ENCODE measurements around the gene ZNF814. TPM values are rescaled to one million over a fixed set of nuclear protein-coding genes. Genes with fewer than 3 reads are reported as not detected.
"Not testable (repeated sequence)": the region's sequence is repeated elsewhere in the genome, so short reads cannot be mapped to it uniquely, and the experiment has no call there.

Gene ZNF814
- total RNA-seq, 2 donors from 2014 or later: 6.5 to 30.7 TPM

DNA sequence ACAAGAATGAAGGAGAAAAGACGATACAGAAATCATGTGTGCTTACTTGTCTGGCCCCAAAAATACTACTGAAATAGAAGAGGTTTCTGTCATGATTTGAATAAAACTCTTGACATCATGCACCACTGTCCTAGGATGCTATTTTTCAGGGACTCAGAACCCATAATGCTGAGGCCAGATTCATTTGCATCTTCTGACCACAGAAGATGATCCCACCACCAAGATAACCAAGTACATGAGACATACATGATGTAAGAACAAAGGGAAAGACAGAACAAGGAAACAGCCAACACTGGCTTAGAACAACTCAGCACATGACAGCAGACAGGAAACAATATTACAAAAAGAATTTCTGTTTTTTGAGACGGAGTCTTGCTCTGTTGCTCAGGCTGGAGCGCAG lies 76.6 kb downstream of the ZNF814 start:
- no peak overlapping the region for H3K4me3 ChIP-seq
- H3K27ac ChIP-seq: peak overlapping the region in 1 of 4 donors; percentile 14

DNA sequence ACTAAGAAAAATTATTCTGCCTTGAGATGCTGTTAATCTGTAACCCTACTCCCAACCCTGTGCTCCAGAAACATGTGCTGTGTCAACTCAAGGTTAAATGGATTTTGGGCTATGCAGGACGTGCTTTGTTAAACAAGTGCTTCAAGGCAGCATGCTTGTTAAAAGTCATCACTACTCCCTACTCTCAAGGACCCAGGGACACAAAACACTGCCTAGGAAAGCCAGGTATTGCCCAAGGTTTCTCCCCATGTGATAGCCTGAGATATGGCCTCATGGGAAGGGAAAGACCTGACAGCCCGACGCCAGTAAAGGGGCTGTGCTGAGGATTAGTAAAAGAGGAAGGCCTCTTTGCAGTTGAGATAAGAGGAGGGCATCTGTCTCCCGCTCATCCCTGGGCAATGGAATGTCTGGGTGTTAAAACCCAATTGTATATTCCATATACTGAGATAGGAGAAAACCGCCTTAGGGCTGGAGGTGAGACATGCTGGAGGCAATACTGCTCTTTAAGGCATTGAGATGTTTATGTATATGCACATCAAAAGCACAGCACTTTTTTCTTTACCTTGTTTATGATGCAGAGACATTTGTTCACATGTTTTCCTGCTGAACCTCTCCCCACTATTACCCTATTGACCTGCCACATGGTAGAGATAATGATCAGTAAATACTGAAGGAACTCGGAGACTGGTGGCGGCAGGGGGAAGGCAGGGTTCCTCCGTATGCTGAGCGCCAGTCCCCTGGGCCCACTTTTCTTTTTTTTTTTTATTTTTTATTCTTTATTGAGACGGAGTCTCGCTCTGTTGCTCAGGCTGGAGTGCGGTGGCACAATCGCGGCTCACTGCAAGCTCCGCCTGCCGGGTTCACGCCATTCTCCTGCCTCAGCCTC lies 78.2 kb downstream of the ZNF814 start:
- DNase-seq; H3K36me3 ChIP-seq (replicated peaks in 1 of 2; ENCODE audit: insufficient read depth in 1 of 2, low read depth in 2 of 2); ATAC-seq; H3K27me3 ChIP-seq; H3K4me3 ChIP-seq; H3K9me3 ChIP-seq; intact Hi-C loops (cut with DNase I): not testable (repeated sequence)
- Histone ChIP-seq H3K4me1 (peaks cover 48% of the 10 kb centered on the region), H3K27ac (peak overlapping the region in 3 of 4 donors; percentile 12 to 57 (median 27))
- 67 to 68% methylated on average over 17 of the region's 17 CpGs for WGBS, 2 donors

More for the DNA sequence above, 76.6 kb downstream of the ZNF814 start:
- Histone ChIP-seq H3K9me3 (no peaks in the 10 kb centered on the region), H3K36me3 (replicated peaks in 1 of 2; ENCODE audit: insufficient read depth in 1 of 2, low read depth in 2 of 2) (peaks cover 0 to 3% of the 10 kb centered on the region in 2 donors), H3K4me1 (peaks cover 49% of the 10 kb centered on the region), H3K27me3 (no peaks in the 10 kb centered on the region)
- TF ChIP-seq, protein P1, sequence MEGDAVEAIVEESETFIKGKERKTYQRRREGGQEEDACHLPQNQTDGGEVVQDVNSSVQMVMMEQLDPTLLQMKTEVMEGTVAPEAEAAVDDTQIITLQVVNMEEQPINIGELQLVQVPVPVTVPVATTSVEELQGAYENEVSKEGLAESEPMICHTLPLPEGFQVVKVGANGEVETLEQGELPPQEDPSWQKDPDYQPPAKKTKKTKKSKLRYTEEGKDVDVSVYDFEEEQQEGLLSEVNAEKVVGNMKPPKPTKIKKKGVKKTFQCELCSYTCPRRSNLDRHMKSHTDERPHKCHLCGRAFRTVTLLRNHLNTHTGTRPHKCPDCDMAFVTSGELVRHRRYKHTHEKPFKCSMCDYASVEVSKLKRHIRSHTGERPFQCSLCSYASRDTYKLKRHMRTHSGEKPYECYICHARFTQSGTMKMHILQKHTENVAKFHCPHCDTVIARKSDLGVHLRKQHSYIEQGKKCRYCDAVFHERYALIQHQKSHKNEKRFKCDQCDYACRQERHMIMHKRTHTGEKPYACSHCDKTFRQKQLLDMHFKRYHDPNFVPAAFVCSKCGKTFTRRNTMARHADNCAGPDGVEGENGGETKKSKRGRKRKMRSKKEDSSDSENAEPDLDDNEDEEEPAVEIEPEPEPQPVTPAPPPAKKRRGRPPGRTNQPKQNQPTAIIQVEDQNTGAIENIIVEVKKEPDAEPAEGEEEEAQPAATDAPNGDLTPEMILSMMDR (IDR thresholded peaks at IDR 0.05): no peak
- TF ChIP-seq POLR2A (IDR thresholded peaks at IDR 0.05): no peak
- DNase-seq: no peak
- intact Hi-C loops (cut with DNase I): no loop called here
- 81 to 88% methylated on average over 3 of the region's 3 CpGs for WGBS, 2 donors
- ATAC-seq: no peak

DNA sequence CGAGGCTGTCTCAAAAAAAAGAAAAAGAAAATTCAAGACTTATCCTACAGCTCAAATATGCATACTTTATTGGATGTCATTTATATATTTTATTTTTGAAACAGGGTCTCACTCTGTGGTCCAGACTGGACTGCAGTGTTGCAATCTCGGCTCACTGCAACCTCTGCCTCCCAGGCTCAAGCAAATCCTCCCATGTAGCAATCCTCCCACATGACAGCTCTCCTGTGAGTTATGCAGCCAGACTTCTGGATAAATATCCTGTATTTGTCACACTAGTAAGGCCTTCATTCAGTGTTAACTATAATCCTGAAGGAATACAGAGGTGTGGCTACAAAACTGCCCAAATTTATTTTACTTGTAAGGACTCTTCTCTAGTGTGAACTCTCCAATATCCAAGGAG lies 81.3 kb downstream of the ZNF814 start:
- no peaks in the 10 kb centered on the region for H3K27me3 ChIP-seq
- peaks cover 34% of the 10 kb centered on the region for H3K4me1 ChIP-seq
- H3K27ac ChIP-seq: no peak overlapping the region
- DNase-seq (no peak), ATAC-seq (no peak)
- intact Hi-C loops (cut with DNase I): no loop called here
- TF ChIP-seq POLR2A (IDR thresholded peaks at IDR 0.05): no peak
- TF ChIP-seq, protein P1 (IDR thresholded peaks at IDR 0.05): no peak
- 85 to 100% methylated on average over 2 of the region's 2 CpGs for WGBS, 2 donors
- no peaks in the 10 kb centered on the region for H3K9me3 ChIP-seq
- no peak overlapping the region for H3K4me3 ChIP-seq
- H3K36me3 ChIP-seq (replicated peaks in 1 of 2; ENCODE audit: insufficient read depth in 1 of 2, low read depth in 2 of 2): peaks cover 0 to 3% of the 10 kb centered on the region in 2 donors

DNA sequence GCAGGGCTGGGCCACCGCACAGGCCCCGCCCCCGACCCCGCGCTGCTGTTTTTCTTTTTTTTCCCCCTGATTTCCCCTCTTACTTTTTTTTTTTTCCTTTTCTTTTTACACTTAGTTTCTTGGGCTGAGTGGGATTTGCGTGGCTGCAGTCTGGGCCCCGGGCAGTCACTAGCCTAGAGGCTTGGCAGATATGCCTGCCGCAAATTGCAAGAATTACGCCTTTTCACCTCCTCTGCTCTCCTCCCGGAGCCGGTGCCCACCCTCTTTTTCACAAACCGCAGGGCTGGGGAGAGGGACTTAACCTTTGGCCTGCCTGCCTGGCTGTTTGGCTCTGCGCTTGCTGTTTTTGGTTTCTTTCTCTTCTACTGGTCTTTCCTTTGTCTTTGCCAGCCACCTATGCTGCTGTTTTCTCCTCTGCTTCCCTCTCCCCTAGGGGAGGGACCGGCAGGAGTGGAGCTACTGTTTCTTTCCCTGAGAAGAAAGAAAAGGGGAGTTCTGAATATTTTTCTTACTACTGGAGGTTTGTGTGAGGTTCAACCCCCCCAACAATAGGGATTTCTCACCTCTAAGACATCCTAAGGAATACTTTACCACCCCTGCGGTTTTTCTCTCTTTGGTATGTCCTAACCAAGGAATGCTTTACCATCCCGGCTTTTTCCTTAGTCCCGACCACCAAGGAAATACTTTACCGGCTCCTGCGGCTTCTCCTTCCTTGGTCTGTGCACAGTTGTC lies 85.1 kb downstream of the ZNF814 start:
- H3K27ac ChIP-seq: peak overlapping the region in 3 of 4 donors; percentile 66 to 86 (median 68)
- peaks cover 0 to 3% of the 10 kb centered on the region in 2 donors for H3K36me3 ChIP-seq (replicated peaks in 1 of 2; ENCODE audit: insufficient read depth in 1 of 2, low read depth in 2 of 2)
- TF ChIP-seq POLR2A (IDR thresholded peaks at IDR 0.05): peak in 2 of 3 donors; percentile 32 to 42
- TF ChIP-seq, protein P1 (IDR thresholded peaks at IDR 0.05): no peak
- no peaks in the 10 kb centered on the region for H3K27me3 ChIP-seq
- intact Hi-C loops (cut with DNase I): no loop called here
- DNase-seq (no peak), ATAC-seq (peak; percentile 45)
- H3K4me3 ChIP-seq: peak overlapping the region in 1 of 2 donors; percentile 13
- WGBS, 2 donors: 23 to 28% methylated on average over 19 of the region's 19 CpGs
- H3K9me3 ChIP-seq: no peaks in the 10 kb centered on the region
- peaks cover 15% of the 10 kb centered on the region for H3K4me1 ChIP-seq

DNA sequence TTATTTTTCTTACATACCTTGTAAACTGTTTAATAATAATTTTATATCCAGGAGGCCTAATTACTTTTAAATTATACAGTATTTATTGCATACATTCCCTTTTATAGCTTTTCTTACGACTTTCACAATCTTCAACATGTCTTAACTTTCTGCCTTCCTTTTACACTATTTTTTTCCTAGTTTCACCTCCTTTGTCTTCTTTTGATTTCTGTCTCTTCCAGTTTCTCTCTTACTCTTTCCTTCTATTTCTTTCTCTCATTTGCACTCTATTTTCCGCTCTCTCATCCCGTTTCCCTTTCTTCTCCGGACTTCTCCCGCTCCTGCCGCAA lies 85.6 kb downstream of the ZNF814 start:
- Histone ChIP-seq H3K36me3 (replicated peaks in 1 of 2; ENCODE audit: insufficient read depth in 1 of 2, low read depth in 2 of 2) (peaks cover 0 to 2% of the 10 kb centered on the region in 2 donors), H3K9me3 (no peaks in the 10 kb centered on the region), H3K4me1 (peaks cover 15% of the 10 kb centered on the region), H3K27me3 (no peaks in the 10 kb centered on the region), H3K4me3 (peak overlapping the region in 1 of 2 donors; percentile 13), H3K27ac (peak overlapping the region in 3 of 4 donors; percentile 66 to 86 (median 68))
- WGBS, 2 donors: 24 to 48% methylated on average over 6 of the region's 6 CpGs
- no peak for ATAC-seq
- DNase-seq: no peak
- TF ChIP-seq POLR2A (IDR thresholded peaks at IDR 0.05): no peak
- TF ChIP-seq, protein P1 (IDR thresholded peaks at IDR 0.05): no peak
- intact Hi-C loops (cut with DNase I): no loop called here
